Stimulated activated CD8-positive, alpha-beta memory T cell treated with anti-CD3 and anti-CD28 coated beads, Interleukin-2, amount 100 ng/mL, for 1 hour (primary cell): ENCODE measurements around the gene IFT122.
"Not testable (repeated sequence)": the region's sequence is repeated elsewhere in the genome, so short reads cannot be mapped to it uniquely, and the experiment has no call there.

Source experiments
- DNase-seq, 2 donors: peaks; one replicate each; pipeline ENCODE4 v3.0.0-alpha.2; 2020; ENCODE audit warnings: low read depth in 2 of 2

The IFT122 gene

DNA sequence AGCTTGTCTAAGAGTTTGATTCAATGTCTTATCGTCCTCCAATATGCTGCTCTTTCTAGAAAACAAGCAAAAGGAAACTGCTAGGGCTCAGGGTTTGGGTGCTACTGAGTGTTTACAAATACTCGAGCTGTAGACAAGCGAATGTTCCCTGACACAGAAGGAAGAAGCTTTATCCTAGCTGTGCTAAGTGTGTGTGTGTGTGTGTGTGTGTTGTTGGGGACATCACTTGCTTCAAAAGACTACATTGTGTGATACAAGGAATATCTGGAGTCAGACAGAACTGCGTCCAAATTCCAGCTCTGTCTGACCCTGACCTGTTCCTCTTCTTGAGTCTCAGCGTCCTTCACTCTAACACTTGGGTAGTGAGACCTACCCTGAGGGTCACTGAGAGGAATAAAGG, 54.5 kb downstream of the IFT122 start:
- not testable (repeated sequence) for DNase-seq

DNA sequence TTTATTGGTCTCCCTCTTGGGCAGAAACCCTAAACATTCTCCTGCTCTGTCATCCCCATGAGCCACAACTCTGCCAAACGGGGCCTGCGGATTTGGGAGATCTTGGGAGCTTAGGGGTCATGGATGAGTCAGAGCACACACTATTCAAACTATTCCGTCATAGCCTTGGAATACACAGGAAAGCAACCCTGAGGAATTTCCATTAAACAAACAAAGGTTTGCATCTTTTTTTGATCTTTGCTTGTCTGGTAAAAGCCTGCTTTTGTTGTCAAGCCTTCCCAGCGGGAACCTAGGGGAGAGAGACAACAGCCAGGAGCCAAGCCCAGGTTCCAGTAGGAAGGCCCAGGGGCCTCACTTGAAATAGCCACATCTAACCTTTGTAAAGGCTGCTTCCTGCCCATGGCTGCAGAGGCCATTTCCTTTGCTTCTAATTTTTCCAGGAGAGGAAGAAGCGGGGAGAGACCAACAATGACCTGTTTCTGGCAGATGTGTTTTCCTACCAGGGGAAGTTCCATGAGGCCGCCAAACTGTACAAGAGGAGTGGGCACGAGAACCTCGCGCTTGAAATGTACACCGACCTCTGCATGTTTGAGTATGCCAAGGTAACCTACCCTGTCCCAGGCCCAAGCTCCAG, 55.1 kb downstream of the IFT122 start:
- DNase-seq: not testable (repeated sequence)

DNA sequence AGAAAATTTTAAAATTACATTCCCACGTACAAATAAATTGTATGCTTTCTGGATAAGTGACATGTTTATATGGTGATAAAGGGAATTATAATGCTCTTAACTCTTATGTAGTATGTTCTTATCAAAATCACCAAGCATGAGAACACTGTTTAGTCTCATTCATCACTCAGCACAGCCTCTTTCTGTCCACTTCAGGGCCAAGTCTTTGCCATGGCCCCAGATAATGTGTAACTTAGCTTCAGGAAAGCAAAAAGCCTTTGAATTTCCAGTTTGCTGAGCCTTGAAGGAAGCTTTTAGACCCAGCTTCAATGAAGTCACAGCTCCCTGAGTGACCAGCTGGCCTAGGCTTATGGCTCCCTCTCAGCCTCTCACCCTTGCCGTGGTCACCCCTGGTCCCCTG, 57.9 kb downstream of the IFT122 start:
- not testable (repeated sequence) for DNase-seq

DNA sequence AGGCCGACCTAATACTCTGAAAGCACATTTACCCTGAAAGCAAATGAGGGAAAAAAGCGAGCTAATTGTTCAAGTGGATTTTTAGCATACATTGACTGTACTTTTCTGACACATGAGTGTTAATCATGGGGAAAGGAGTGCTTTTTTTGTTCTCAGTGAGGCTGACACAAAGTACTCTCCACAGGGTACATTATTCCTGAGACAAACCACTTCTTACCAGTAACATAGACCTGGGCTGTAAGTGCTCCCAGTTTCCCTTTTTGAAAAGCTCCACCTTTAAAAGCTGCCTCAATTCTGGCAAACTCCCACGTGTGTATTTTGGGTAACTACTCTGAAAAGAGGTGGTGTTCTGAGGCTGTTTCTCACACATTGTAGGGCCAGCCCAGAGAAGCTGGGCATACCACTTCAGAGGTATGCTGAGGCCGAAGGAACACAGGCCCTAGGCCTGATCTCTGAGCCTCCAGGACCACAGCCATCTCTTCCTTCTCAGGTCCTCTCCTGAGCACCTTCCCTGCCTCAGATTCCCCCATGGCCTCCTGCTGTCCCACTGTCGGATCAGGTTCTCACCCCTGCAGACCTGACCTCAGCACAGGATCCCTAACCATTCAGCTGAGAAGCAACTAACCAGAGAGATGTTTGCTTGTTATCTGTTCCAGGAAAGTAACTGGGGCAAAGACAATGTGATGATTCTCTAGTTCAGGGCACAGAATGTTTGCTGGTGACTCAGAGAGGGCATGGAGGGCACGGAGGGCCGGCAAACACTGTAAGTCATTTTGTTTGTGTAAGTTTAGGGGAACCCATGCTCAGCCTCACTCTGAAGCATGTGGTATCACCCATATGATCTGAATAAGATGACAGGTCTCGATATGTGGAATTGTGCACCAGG, 58.8 kb downstream of the IFT122 start:
- not testable (repeated sequence) for DNase-seq

DNA sequence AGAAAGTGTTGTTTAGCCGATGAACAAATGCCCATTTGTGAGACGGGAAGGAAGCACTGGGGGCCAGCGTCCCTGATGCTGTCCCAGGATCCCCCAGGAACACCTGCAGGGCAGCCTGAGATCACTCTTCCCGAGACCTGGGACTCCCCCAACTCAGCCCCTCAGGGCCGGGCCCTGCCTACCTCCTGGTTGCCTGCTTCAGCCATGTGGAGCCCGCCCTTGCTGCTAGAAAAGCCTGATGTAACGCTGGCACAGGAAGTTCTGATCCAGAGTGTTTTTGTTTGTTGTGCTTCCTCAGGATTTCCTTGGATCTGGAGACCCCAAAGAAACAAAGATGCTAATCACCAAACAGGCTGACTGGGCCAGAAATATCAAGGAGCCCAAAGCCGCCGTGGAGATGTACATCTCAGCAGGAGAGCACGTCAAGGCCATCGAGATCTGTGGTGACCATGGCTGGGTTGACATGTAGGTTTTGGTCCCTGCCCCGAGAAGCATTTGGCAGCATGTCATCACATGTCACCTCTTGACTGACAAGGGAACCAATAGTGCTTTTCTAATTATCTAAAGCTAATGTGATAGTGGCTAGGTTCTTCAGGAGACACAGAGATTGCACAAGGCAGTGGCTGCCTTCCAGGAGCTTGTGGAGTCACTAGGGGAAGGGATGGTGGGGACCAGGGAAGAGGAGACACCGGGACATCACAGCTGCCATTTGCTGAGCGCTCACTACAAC, 59.7 kb downstream of the IFT122 start:
- not testable (repeated sequence) for DNase-seq

DNA sequence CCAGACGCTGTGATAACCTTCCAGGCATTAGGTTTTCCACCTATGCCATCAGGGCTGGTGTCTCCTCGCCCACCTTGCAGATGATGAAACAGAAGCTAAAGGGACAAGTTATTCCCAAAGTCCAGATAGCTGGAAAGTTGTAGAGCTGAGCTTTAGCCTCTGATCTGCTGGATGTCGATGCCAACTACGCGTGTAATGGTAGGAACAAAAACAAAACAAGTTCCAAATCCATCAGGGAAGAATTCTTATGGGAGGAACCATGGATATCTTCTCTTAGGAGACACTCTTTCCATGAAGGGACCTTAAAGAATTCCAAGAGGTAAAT, 60.3 kb downstream of the IFT122 start:
- no peak for DNase-seq

DNA sequence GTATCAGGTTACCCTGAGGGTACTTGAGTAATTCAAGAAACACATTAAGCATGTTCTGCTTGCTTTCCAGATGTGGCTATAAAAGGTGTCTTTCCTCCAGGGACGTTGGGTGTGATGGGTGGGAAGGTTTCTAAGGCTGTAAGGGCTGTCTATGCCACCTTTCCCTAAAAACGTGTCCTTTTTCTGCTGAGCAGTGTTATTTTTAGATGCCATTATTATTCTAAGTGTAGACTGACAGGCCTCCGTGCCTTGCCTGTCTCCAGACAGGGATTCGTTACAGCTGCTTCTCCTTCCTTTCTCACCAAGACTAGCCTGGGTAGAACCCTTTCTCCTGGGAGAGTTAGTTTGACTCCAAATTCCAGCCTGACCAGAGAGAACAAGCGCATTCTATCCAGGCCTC, 61.6 kb downstream of the IFT122 start:
- DNase-seq: no peak

DNA sequence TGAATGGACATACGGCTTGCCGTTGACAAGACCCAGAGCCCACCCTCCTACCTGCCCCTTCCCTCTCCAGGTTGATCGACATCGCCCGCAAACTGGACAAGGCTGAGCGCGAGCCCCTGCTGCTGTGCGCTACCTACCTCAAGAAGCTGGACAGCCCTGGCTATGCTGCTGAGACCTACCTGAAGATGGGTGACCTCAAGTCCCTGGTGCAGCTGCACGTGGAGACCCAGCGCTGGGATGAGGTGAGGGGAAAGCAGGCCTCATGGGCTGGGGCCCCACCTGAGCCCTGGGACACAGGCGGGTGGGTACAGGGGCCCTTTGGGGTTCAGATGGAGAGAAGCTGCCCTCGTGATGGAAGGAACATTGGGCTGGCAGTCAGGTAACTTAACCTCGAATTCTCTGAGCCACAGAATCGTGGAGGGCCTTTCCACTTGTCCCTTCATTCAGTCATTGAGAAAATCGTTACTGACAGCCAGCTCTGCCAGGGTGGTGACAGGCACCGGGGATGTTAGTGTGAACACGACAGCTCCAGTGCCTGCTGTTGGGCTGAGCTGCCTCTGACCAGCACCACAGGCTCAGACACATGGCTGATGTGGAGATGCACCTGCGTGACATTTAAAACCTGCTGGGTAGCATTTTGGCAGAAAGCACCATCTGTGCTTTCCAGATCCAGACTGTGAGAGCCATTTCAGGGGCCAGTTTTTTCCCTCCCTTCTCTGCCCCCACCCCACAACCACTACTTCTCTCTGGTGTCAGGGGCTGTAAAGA, 62.8 kb downstream of the IFT122 start:
- no peak for DNase-seq

DNA sequence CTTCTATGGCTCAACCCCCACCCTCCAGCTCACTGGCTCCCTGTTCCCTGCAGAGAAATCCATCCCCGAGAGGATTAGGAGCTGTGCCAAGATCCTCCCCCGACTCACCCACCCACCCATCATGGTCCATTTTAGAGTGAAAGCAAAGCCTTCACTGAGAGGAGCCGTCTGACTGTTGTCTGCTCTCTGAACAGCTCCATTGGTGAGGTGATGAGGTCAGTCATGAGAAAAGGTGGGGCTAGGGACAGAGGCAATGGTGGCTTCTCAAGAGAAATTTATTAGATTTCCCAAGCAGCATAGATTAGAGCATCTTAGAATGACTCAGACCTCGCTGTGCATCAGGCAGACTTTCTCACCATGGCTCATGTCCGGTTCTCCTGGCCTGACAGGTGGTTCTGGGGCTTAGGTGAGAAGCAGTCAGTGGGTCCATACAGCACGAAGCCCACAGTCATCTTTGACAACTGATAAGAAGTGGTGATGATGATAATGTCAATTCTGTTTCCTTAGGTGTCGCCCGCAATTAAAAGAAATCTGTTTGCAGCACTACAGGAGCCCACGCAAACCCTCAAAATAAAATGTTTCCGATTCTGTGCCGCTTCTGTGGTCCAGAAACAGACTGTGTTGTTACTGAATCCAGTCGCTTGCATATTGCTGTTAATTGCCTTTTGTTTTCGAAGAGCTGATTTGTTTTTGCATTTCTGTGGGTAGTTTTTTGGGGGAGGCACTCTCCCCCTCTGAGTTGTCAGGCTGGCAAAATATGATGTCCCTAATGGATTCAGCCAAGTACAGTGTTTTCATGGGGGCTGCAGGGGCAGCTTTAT, 63.7 kb downstream of the IFT122 start:
- no peak for DNase-seq

DNA sequence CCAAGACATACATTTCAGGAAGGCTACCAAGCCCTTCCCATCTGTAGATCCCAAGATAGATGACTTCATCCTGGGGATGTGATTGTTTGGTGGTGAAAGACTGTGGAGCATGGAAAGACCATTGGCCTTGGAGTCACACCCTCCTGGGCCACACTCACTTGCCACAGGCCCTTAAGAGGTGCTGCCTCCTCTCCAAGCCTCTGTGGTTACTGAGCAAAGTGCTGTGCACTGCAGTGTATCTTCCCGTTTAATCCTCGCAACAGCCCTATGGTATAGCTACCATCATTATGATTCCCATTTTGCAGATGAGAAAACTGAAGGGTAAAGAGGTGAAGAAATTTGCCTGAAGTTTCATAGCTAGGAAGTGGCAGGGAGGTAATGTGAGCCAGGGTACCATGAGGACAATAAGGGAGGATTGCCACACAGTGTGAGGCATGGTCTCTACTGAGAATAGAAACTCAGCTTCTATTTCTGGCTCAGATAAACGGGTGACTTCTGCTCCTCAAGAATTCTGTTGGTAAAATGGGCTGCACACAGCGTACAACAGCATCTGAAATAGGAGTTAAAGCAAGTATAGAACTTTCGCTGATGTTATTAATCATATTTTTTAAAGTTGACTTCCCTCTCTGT, 64.6 kb downstream of the IFT122 start:
- no peak for DNase-seq

DNA sequence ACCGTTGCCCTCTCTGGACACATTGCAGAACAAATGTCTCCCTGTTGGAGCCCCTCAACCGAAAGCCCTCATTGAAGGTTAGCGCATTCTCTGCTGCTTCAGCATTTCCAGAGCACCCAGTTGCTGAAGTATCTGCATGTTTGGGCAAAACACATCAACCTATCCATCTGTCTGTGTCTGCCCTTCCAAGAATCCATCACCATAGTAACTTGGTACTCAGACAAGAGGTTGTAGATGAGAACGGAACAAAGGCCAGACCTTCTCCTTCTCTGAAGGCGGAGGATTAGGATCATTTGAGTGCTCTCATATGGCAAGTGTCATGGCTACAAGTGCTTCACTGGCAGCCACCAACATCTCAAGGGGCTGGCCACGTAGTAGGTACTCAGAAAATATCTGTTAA, 65.3 kb downstream of the IFT122 start:
- no peak for DNase-seq

DNA sequence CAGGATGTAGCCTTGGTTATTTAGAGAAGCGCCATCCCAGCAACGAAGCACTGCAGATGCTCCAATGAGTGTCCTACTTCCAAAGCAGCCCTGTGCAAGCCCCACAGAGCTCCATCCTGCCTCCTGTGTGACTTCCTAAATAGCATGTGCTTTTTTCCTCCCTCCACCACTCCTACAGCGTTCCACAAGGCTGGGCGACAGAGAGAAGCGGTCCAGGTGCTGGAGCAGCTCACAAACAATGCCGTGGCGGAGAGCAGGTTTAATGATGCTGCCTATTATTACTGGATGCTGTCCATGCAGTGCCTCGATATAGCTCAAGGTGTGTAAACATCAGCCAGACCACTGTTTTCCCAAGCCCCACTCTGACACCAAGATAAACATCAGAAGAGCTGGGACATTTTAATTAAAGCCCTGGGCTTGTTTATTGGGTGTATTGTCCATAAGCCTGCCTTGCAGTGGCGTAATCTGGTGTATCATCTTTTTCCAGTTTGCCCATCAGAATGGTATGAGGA, 66.3 kb downstream of the IFT122 start:
- no peak for DNase-seq

DNA sequence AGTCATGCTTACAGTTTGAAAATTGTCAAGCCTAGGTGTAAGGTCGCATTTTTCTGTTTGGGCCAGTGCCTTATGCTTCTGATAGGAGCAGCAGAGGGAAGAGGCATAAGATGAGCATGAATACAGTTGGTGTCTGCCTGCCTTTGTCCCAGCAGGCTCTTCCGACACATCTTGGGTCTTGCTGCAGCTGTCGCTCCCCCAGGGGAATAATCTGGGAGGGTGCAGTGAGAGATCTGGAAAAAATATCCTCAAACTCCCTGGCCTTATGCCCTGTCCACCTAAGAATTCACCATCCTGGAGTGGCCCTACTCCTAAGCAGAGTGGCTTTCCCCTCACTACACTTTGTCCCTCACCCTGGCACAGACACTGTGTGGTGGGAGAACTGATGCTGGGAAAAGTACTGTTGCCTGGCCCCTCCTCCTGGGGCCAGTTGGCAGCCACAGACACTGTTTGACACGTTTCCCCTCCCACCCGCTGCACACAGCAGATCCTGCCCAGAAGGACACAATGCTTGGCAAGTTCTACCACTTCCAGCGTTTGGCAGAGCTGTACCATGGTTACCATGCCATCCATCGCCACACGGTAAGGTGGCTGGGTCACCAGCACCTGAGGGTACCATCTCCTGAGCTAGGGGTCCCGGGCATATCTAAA, 67.3 kb downstream of the IFT122 start:
- no peak for DNase-seq

DNA sequence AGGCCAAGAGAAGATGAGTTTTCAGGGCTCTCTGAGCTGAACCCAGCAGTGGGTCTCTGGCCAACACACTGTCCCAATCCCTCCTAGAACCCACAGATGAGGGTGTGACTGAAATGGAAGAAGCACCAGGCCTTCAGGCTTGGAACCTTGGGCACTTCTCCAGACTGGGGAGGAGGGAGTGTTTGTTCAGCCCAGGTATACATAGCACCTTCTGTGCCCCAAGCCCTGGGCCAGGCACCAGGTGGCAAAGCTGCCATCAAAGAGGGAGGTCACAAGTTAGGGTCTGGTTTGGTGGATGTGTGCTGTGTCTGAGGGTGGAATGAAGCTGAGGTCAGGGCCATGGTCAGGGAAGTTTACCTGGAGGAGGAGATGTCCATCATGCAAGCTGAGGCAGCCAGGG, 72.6 kb downstream of the IFT122 start:
- no peak for DNase-seq

DNA sequence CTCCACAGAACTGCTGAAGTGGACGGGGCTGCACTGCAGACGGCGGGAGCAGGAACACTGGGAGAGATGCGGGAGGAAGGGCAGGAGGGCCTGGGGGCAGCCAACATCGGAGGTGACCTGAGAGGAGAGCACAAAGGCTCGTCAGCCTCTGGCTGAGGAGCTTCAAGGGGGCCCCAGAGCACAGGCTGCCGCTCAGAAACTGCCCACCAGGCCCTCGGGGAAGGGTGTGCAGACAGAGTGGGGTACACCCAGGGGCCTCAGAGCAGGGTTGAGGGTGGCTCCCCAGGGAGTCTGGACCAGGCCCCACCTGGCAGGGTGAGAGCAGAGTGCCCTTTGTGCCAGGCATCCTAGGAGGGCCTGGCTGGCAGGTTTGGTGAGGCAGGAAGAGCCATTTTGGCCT, 73.7 kb downstream of the IFT122 start:
- no peak for DNase-seq

DNA sequence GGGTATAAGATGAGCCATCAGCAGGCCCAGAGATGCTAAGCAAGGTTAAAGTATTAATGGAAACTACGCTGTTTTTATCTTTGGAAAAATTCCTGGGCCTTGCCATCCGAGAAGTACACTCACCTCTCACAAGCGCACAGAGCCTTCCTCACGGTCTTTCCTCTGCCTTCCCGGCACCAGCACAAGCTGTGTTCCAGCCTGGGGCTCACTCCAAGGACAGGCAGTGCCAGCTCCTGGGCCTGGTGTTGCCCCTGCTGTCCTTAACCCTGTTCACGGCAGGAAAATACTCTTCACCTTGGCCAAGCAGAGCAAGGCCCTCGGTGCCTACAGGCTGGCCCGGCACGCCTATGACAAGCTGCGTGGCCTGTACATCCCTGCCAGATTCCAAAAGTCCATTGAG, 74.1 kb downstream of the IFT122 start:
- DNase-seq: no peak

DNA sequence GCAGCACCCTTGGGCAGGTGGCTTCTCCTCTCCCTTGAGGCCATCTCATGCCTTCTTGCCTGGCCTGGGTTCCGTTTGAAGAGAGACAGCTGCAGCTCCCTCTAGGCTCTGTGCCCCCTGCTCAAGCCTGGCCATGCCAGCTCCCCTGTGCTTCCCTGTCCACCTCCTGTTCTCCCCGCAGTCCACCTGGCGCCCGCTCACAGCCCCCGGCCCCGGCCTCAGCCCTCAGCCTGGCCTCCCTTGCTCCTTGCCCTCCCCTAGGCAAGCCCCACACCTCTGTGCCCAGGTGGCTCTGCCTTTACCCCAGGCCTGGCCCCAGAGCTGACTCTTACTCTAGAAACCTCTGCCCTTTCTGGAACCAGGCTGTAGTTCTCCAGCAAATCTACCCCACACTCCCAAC, 74.5 kb downstream of the IFT122 start:
- DNase-seq: no peak

DNA sequence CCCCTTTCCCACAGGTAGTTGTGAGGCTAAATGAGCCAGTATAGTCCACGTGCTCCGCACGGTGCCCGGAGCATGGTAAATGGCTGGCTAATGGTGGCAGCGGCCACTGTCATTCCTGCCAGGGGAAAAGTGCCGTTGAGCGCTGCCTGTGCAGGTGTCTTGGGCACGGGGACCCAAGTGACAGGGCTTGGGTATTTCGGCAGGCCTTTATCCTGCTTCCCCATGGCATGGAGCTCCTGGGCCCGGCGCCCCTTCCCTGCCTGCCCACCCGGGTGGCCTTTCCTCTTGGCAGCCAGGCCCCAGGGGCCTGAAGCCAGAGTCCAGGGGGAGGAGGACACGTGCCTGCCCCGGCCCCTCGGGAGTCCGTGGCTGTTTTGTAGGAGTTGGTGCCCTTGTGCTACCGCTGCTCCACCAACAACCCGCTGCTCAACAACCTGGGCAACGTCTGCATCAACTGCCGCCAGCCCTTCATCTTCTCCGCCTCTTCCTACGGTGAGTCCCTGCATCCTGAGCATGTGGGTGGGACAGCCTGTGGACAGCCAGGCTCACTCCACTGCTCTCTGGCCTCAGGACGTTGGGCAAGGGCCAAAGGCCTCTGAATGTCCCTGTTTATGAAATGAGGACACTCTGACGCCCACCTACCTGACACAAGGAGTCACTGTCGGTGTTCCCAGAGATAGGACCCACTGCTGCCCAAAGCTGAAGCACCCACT, 75.2 kb downstream of the IFT122 start:
- not testable (repeated sequence) for DNase-seq

DNA sequence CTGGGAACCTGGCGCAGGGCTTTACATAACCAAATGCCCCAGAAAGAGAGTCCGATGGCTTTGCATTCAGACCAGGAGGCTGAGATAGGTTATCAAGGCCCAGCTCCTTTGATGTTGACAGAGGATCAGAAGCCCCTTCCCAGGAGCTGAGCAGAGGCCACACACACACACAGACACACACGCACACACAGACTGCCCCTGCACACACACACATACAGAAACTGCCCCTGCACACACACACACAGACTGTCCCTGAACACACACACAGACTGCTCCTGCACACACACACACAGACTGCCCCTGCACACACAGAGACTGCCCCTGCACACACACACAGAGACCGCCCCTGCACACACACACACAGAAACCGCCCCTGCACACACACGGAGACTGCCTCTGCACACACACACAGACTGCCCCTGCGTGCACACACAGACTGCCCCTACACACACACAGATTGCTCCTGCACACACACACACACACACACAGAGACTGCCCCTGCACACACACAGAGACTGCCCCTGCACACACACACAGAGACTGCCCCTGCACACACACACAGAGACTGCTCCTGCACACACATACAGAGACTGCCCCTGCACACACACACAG, 75.9 kb downstream of the IFT122 start:
- not testable (repeated sequence) for DNase-seq
